ENCODE results near the gene CASKIN2. TPM values are rescaled to one million over a fixed set of nuclear protein-coding genes. Genes with fewer than 3 reads are reported as not detected.

The CASKIN2 gene
- total RNA-seq, 1 donor from 2014 or later = 9.5 TPM

GRCh38 chr17:75465039-75465438, 50.3 kb downstream of the CASKIN2 start:
- TF ChIP-seq CTCF (conservative IDR thresholded peaks at IDR 0.05; ENCODE audit: low read depth, low read length) = no peak

GRCh38 chr17:75463603-75464002, 51.7 kb downstream of the CASKIN2 start:
- H3K4me3 ChIP-seq (ENCODE audit: low read depth, low read length) = no peak overlapping the region
- no peak for TF ChIP-seq CTCF (conservative IDR thresholded peaks at IDR 0.05; ENCODE audit: low read depth, low read length)
- DNase-seq (ENCODE audit: low read depth) = no peak

More at GRCh38 chr17:75465039-75465438, 50.3 kb downstream of the CASKIN2 start:
- no peak for DNase-seq (ENCODE audit: low read depth)
- H3K4me3 ChIP-seq (ENCODE audit: low read depth, low read length) = no peak overlapping the region

- H3K4me3 ChIP-seq (ENCODE audit: low read depth, low read length) = no peak overlapping the region
- DNase-seq (ENCODE audit: low read depth) = no peak
- no peak for TF ChIP-seq CTCF (conservative IDR thresholded peaks at IDR 0.05; ENCODE audit: low read depth, low read length)
These were observed 55.0 kb downstream of the CASKIN2 start for GRCh38 chr17:75460295-75460694.

- H3K4me3 ChIP-seq (ENCODE audit: low read depth, low read length) = no peak overlapping the region
- no peak for DNase-seq (ENCODE audit: low read depth)
- TF ChIP-seq CTCF (conservative IDR thresholded peaks at IDR 0.05; ENCODE audit: low read depth, low read length) = no peak
These were observed 55.6 kb downstream of the CASKIN2 start for GRCh38 chr17:75459590-75460267.

GRCh38 chr17:75459246-75459589, 56.1 kb downstream of the CASKIN2 start:
- H3K4me3 ChIP-seq (ENCODE audit: low read depth, low read length) = no peak overlapping the region
- DNase-seq (ENCODE audit: low read depth) = no peak
- TF ChIP-seq CTCF (conservative IDR thresholded peaks at IDR 0.05; ENCODE audit: low read depth, low read length) = no peak

GRCh38 chr17:75457047-75457654, 58.2 kb downstream of the CASKIN2 start:
- no peak for DNase-seq (ENCODE audit: low read depth)
- H3K4me3 ChIP-seq (ENCODE audit: low read depth, low read length) = peak overlapping the region; percentile 100
- TF ChIP-seq CTCF (conservative IDR thresholded peaks at IDR 0.05; ENCODE audit: low read depth, low read length) = no peak

All from epithelial cell of proximal tubule (primary cell).